Progenitor cell of endocrine pancreas (in vitro differentiated cells): ENCODE data around the gene AMIGO1. TPM values are rescaled to one million over a fixed set of nuclear protein-coding genes. Genes with fewer than 3 reads are reported as not detected.

Source experiments
- DNase-seq: peaks from one replicate; pipeline ENCODE4 v3.0.0; 2021; ENCODE audit warnings: low spot score; ENCODE audit not compliant: unreplicated experiment
- H3K27ac Mint-ChIP-seq: 2 replicates; pipeline ENCODE4 v1.8.0; 2021; ENCODE audit warnings: mild to moderate bottlenecking, moderate library complexity, mixed read lengths
- H3K27me3 Mint-ChIP-seq: 2 replicates; pipeline ENCODE4 v1.8.0; 2021; ENCODE audit warnings: mixed read lengths
- H3K36me3 Mint-ChIP-seq: 2 replicates; pipeline ENCODE4 v1.8.0; 2022; ENCODE audit warnings: mixed read lengths; ENCODE audit not compliant: insufficient read depth
- H3K4me1 Mint-ChIP-seq: 2 replicates; pipeline ENCODE4 v1.8.0; 2021; ENCODE audit warnings: low read depth, mixed read lengths
- H3K4me3 Mint-ChIP-seq: 2 replicates; pipeline ENCODE4 v1.8.0; 2021; ENCODE audit warnings: low read depth, mild to moderate bottlenecking, moderate library complexity, mixed read lengths
- H3K9me3 Mint-ChIP-seq: 2 replicates; pipeline ENCODE4 v1.8.0; 2021; ENCODE audit warnings: low read depth, mixed read lengths
- CTCF ChIP-seq: fragments of 200-600 bp; sonication (generic); IDR thresholded peaks from one replicate; pipeline ENCODE4 v1.5.0; 2021; ENCODE audit warnings: antibody characterized with exemption, mild to moderate bottlenecking; ENCODE audit not compliant: unreplicated experiment
- total RNA-seq: library from RNA; stranded (reverse); gene quantifications from 2 replicates; pipeline ENCODE4 v1.2.1, GENCODE V29; 2021

The AMIGO1 gene
- total RNA-seq, 1 donor from 2014 or later: 7.2 TPM

- no peak overlapping the region for H3K4me3 Mint-ChIP-seq
These were observed 18.5 kb upstream of the AMIGO1 start for GRCh38 chr1:109527846-109528695.

GRCh38 chr1:109527098-109527811, 17.7 kb upstream of the AMIGO1 start:
- Mint-ChIP-seq H3K27ac (no peak overlapping the region), H3K4me3 (no peak overlapping the region), H3K4me1 (peaks cover 4% of the 10 kb centered on the region), H3K9me3 (no peaks in the 10 kb centered on the region), H3K36me3 (no peaks in the 10 kb centered on the region), H3K27me3 (peaks cover 38% of the 10 kb centered on the region)
- no peak for DNase-seq
- no peak for TF ChIP-seq CTCF

More at GRCh38 chr1:109527846-109528695, 18.5 kb upstream of the AMIGO1 start:
- no peak overlapping the region for H3K27ac Mint-ChIP-seq
- H3K9me3 Mint-ChIP-seq: no peaks in the 10 kb centered on the region
- no peak for TF ChIP-seq CTCF
- DNase-seq: no peak
- peaks cover 7% of the 10 kb centered on the region for H3K4me1 Mint-ChIP-seq
- H3K27me3 Mint-ChIP-seq: peaks cover 33% of the 10 kb centered on the region
- no peaks in the 10 kb centered on the region for H3K36me3 Mint-ChIP-seq

- no peak for DNase-seq
- Mint-ChIP-seq H3K9me3 (no peaks in the 10 kb centered on the region), H3K4me1 (peaks cover 10% of the 10 kb centered on the region), H3K27me3 (peaks cover 44% of the 10 kb centered on the region), H3K4me3 (no peak overlapping the region), H3K27ac (no peak overlapping the region), H3K36me3 (no peaks in the 10 kb centered on the region)
- TF ChIP-seq CTCF: no peak
These were observed 14.2 kb upstream of the AMIGO1 start for GRCh38 chr1:109523706-109524105.

- Mint-ChIP-seq H3K27ac (no peak overlapping the region), H3K27me3 (peaks cover 33% of the 10 kb centered on the region), H3K4me3 (no peak overlapping the region), H3K4me1 (peaks cover 10% of the 10 kb centered on the region), H3K36me3 (no peaks in the 10 kb centered on the region), H3K9me3 (no peaks in the 10 kb centered on the region)
- no peak for TF ChIP-seq CTCF
- DNase-seq: no peak
These were observed 12.5 kb upstream of the AMIGO1 start for GRCh38 chr1:109522026-109522425.
